Keratinocyte (primary cell): ENCODE results near the gene RXRA. TPM values are rescaled to one million over a fixed set of nuclear protein-coding genes. Genes with fewer than 3 reads are reported as not detected.

Experiments used
- DNase-seq: peaks from one replicate; pipeline ENCODE4 v3.0.0-alpha.2; 2011; ENCODE audit warnings: low read depth, missing footprints, low spot score
- FAIRE-seq: peaks from 2 replicates; lab custom pipeline; 2011; peaks lifted over from hg19 to GRCh38; lab: Jason Lieb, UNC
- H2AFZ ChIP-seq: 2 replicates; pipeline ENCODE4 v1.6.0; 2012; ENCODE audit warnings: low read length, control low read depth, inconsistent platforms; ENCODE audit not compliant: control insufficient read depth
- H3K27ac ChIP-seq: 2 replicates; pipeline ENCODE4 v1.5.1; 2011; ENCODE audit warnings: low read length; ENCODE audit not compliant: control insufficient read depth, insufficient read depth
- H3K27me3 ChIP-seq: 3 replicates; pipeline ENCODE4 v1.6.0; 2011; ENCODE audit warnings: low read length; ENCODE audit not compliant: control insufficient read depth, insufficient read depth; ENCODE audit errors: extremely low read depth
- H3K36me3 ChIP-seq, 2 experiments: 2 replicates in 1 of 2; 3 replicates in 1 of 2; pipeline ENCODE4 v1.5.1; 2011; ENCODE audit warnings: low read length in 2 of 2, mild to moderate bottlenecking in 1 of 2; ENCODE audit not compliant: control insufficient read depth in 2 of 2, insufficient read depth in 2 of 2; ENCODE audit errors: extremely low read depth in 1 of 2
- H3K4me1 ChIP-seq: 3 replicates; pipeline ENCODE4 v1.5.1; 2011; ENCODE audit warnings: low read length; ENCODE audit not compliant: control insufficient read depth, insufficient read depth; ENCODE audit errors: extremely low read depth
- H3K4me2 ChIP-seq: 3 replicates; pipeline ENCODE4 v1.6.0; 2011; ENCODE audit warnings: low read depth, low read length; ENCODE audit not compliant: control insufficient read depth, insufficient read depth; ENCODE audit errors: extremely low read depth
- H3K4me3 ChIP-seq, 3 experiments: fragments of 200-600 bp in 1 of 3; sonication (generic) in 1 of 3; 2 replicates in 2 of 3; 3 replicates in 1 of 3; pipeline ENCODE4 v1.5.1; 2011 to 2016; ENCODE audit warnings: low read length in 3 of 3, mild to moderate bottlenecking in 3 of 3, control low read depth in 2 of 3, inconsistent platforms in 1 of 3, low read depth in 1 of 3, mixed read lengths in 1 of 3, mixed run types in 1 of 3, moderate library complexity in 1 of 3; ENCODE audit not compliant: control insufficient read depth in 2 of 3, insufficient read depth in 2 of 3; ENCODE audit errors: extremely low read depth in 1 of 3
- H3K79me2 ChIP-seq: 2 replicates; pipeline ENCODE4 v1.6.0; 2012; ENCODE audit warnings: low read length; ENCODE audit not compliant: control insufficient read depth, insufficient read depth
- H3K9ac ChIP-seq: 3 replicates; pipeline ENCODE4 v1.6.0; 2011; ENCODE audit warnings: low read length; ENCODE audit not compliant: control insufficient read depth, insufficient read depth; ENCODE audit errors: extremely low read depth
- H3K9me1 ChIP-seq: 3 replicates; pipeline ENCODE4 v1.6.0; 2011; ENCODE audit warnings: low read length; ENCODE audit not compliant: control insufficient read depth, insufficient read depth; ENCODE audit errors: extremely low read depth
- H3K9me3 ChIP-seq: 2 replicates; pipeline ENCODE4 v1.5.1; 2012; ENCODE audit warnings: low read depth, low read length; ENCODE audit not compliant: control insufficient read depth
- H4K20me1 ChIP-seq: 3 replicates; pipeline ENCODE4 v1.6.0; 2011; ENCODE audit warnings: low read length; ENCODE audit not compliant: control insufficient read depth, insufficient read depth; ENCODE audit errors: extremely low read depth
- EZH2 ChIP-seq: IDR thresholded peaks from one replicate; pipeline ENCODE4 v1.6.1; 2012; ENCODE audit warnings: inconsistent platforms, mild to moderate bottlenecking, low read length, moderate library complexity
- dilution Hi-C: fragments of 300-500 bp; cut with MboI; formaldehyde crosslinking; loops from one replicate; pipeline ENCODE4 v1.7.0; 2020; ENCODE audit warnings: low sequenced_read_pairs; ENCODE audit not compliant: extremely low pct_ligation_motif_present
- polyA plus RNA-seq, 5 experiments: library from polyadenylated mRNA; depleted of rRNA in 3 of 5; stranded (reverse) in 3 of 5; stranded (forward) in 1 of 5; unstranded in 1 of 5; fragments of >200 nt; gene quantifications; 1 replicate in 1 of 5; 2 replicates in 3 of 5; 3 replicates in 1 of 5; pipeline versions ENCODE4 v1.2.1 to v1.2.3, GENCODE V29; 2011 to 2012; ENCODE audit warnings: missing spikeins in 2 of 5, low read depth in 1 of 5, low replicate concordance in 1 of 5
- TF ChIP-seq, protein P1 (sequence below), 3 experiments: IDR thresholded peaks in 1 of 3; conservative IDR thresholded peaks in 1 of 3; optimal IDR thresholded peaks in 1 of 3; 2 replicates in 2 of 3; 3 replicates in 1 of 3; pipeline versions ENCODE3 to v1.5.1; 2011; ENCODE audit warnings: low read length in 3 of 3, mild to moderate bottlenecking in 3 of 3, moderate library complexity in 2 of 3, control low read depth in 1 of 3, inconsistent platforms in 1 of 3; ENCODE audit not compliant: insufficient read depth in 2 of 3; ENCODE audit errors: extremely low read depth in 1 of 3

RXRA gene
- polyA plus RNA-seq, 1 donor (not counting 4 experiments of a cell fraction or from before 2014, with no cell fraction given), result 9.7 TPM

DNA sequence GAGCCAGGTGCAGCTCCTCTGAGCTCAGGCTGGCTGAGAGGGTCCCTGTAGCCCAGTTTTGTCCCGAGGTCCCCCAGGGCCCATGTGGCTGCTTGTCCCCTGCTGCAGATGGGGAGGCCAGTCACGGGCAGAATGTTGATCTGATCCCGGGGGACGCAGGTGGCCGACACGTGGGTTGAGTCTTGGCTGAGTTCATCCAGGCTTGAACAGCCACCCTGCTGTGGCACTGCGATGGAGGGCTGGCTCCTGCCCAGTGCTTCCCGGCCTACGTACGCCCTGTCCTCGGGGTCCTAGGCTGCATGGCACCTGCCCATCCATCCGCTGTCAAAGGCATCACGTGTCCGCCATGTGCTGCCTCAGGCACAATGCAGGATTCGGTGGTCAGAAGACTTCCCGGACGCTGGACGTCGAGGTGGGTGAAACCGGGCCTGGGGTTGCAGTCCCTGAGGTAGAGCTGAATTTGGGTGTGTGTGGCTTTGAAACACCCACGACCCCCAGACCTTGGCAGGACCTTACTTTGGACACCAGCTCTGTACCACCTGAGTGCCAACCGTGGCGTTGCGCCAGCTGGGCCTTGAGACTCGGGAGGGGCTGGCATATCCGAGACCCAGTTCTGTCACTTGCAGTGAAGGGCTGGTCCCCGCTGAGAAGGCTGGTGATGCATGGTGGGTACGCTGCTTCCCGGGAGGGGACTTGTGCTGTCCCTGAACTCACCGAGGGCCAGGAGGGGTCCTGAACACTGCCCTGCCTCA lies 22.3 kb downstream of the RXRA start:
- dilution Hi-C loops, result no loop called here
- Histone ChIP-seq H3K4me3 (no peak overlapping the region), H3K4me1 (peaks cover 23% of the 10 kb centered on the region), H4K20me1 (peaks cover 26% of the 10 kb centered on the region), H3K79me2 (peaks cover 94% of the 10 kb centered on the region), H3K36me3 (peaks cover 0 to 4% of the 10 kb centered on the region in 2 experiments), H3K9me1 (peaks cover 3% of the 10 kb centered on the region), H2AFZ (no peak overlapping the region), H3K27ac (no peak overlapping the region), H3K9me3 (no peaks in the 10 kb centered on the region), H3K4me2 (no peak overlapping the region), H3K27me3 (no peaks in the 10 kb centered on the region), H3K9ac (no peak overlapping the region)
- DNase-seq (no peak), FAIRE-seq (no peak)
- TF ChIP-seq, protein P1, sequence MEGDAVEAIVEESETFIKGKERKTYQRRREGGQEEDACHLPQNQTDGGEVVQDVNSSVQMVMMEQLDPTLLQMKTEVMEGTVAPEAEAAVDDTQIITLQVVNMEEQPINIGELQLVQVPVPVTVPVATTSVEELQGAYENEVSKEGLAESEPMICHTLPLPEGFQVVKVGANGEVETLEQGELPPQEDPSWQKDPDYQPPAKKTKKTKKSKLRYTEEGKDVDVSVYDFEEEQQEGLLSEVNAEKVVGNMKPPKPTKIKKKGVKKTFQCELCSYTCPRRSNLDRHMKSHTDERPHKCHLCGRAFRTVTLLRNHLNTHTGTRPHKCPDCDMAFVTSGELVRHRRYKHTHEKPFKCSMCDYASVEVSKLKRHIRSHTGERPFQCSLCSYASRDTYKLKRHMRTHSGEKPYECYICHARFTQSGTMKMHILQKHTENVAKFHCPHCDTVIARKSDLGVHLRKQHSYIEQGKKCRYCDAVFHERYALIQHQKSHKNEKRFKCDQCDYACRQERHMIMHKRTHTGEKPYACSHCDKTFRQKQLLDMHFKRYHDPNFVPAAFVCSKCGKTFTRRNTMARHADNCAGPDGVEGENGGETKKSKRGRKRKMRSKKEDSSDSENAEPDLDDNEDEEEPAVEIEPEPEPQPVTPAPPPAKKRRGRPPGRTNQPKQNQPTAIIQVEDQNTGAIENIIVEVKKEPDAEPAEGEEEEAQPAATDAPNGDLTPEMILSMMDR (optimal IDR thresholded peaks at IDR 0.05 in 1 of 3, IDR thresholded peaks at IDR 0.05 in 1 of 3, conservative IDR thresholded peaks at IDR 0.05 in 1 of 3; ENCODE audit: extremely low read depth in 1 of 3, insufficient read depth in 2 of 3, low read length in 3 of 3), result no peak
- TF ChIP-seq EZH2, result no peak

DNA sequence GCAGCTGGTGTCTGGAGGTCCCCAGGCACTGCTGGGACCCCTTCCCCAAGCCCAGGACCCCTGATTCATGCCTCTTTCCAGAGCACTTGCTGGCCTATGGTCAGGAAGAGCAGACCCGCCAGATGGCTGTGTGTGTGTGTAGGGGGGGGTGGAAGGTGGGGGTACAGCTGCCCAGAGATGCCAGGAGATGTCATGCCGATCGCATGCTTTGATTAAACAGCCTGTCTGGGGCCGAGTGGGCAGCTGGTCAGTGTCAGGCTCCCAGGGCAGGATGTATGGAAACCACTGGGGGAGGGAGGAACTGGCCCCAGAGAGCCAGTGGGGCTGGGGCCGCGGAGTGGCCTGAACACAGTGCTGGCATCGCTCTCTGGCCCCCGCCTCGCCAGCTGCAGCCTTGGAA lies 23.7 kb downstream of the RXRA start:
- Histone ChIP-seq H3K4me2 (no peak overlapping the region), H3K9ac (no peak overlapping the region), H3K79me2 (peaks cover 93% of the 10 kb centered on the region), H3K4me3 (no peak overlapping the region), H3K27ac (no peak overlapping the region), H2AFZ (no peak overlapping the region), H3K4me1 (peaks cover 24% of the 10 kb centered on the region), H3K9me1 (peaks cover 5% of the 10 kb centered on the region), H3K9me3 (no peaks in the 10 kb centered on the region), H4K20me1 (peaks cover 36% of the 10 kb centered on the region), H3K27me3 (no peaks in the 10 kb centered on the region), H3K36me3 (peaks cover 0 to 4% of the 10 kb centered on the region in 2 experiments)
- dilution Hi-C loops, result no loop called here
- DNase-seq (no peak), FAIRE-seq (no peak)
- TF ChIP-seq, protein P1 (optimal IDR thresholded peaks at IDR 0.05 in 1 of 3, IDR thresholded peaks at IDR 0.05 in 1 of 3, conservative IDR thresholded peaks at IDR 0.05 in 1 of 3; ENCODE audit: extremely low read depth in 1 of 3, insufficient read depth in 2 of 3, low read length in 3 of 3), result no peak
- TF ChIP-seq EZH2, result no peak
